Peyer's patch (tissue), 4 donors: ENCODE data around the gene DDAH1. TPM values are rescaled to one million over a fixed set of nuclear protein-coding genes. Genes with fewer than 3 reads are reported as not detected.

Experiments
- DNase-seq, 3 donors: peaks; one replicate each; pipeline ENCODE4 v3.0.0-alpha.2; 2017 to 2019
- H3K27ac ChIP-seq, 4 donors: fragments of 200-600 bp; sonication (generic); one replicate each; pipeline ENCODE4 v1.5.1; 2016 to 2019
- H3K27me3 ChIP-seq, 2 donors: fragments of 200-600 bp; sonication (generic); one replicate each; pipeline ENCODE4 v1.5.1; 2019
- H3K36me3 ChIP-seq, 3 donors: fragments of 200-600 bp; sonication (generic); one replicate each; pipeline ENCODE4 v1.5.1; 2016 to 2019
- H3K4me1 ChIP-seq, 4 donors: fragments of 200-600 bp; sonication (generic); one replicate each; pipeline ENCODE4 v1.5.1; 2016 to 2019
- H3K4me3 ChIP-seq, 4 donors: fragments of 200-600 bp; sonication (generic); 1 replicate in 3 of 4; 2 replicates in 1 of 4; pipeline ENCODE4 v1.5.1; 2016 to 2019; ENCODE audit warnings: mild to moderate bottlenecking in 1 of 4
- H3K9me3 ChIP-seq, 4 donors: fragments of 200-600 bp; sonication (generic); one replicate each; pipeline ENCODE4 v1.5.1; 2016 to 2019; ENCODE audit warnings: mild to moderate bottlenecking in 1 of 4
- POLR2A ChIP-seq, 2 donors: fragments of 450-650 bp; IDR thresholded peaks; one replicate each; pipeline ENCODE4 v1.5.1; 2017; ENCODE audit warnings: antibody characterized with exemption in 2 of 2, mild to moderate bottlenecking in 2 of 2, moderate library complexity in 2 of 2
- total RNA-seq, 4 donors: library from RNA; depleted of rRNA; stranded (reverse); fragments of >200 nt; gene quantifications; one replicate each; pipeline ENCODE4 v1.1.0, GENCODE V29; 2016
- TF ChIP-seq, protein P1 (sequence below), 6 experiments: fragments of 450-650 bp in 4 of 6; fragments of 200-600 bp in 2 of 6; sonication (generic) in 1 of 6; IDR thresholded peaks; one replicate each; pipeline ENCODE4 v1.5.1; 2017 to 2019; ENCODE audit warnings: antibody characterized with exemption in 6 of 6, mild to moderate bottlenecking in 3 of 6, moderate library complexity in 1 of 6

The DDAH1 gene
- total RNA-seq, 4 donors from 2014 or later = 40.8 to 60.2 (median 51.2) TPM

DNA sequence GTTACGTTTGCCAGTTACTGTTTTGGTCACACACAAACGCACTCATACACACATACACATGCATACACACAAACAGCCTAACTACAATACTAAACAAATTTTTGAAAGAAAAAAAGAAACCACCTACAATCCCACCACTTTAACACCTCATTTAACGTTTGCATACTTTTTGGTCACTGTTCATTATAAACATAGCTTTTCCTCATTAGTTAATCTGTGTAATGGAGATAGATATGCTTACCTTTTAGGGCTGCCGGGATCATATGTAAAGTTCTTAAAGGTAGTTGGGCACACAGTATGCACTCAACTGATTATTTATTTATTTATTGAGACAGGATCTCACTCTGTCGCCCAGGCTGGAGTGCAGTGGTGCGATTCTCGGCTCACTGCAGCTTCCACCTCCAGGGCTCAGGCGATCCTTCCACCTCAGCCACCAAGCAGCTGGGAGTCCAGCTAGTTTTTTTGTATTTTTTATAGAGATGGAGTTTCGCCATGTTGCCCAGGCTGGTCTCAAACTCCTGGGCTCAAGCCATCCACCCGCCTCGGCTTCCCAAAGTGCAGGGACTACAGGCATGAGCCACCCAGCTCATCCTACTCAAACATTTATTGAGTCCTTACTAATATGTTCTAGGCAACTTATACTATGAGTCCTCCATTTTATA, 187.8 kb downstream of the DDAH1 start:
- DNase-seq = no peak
- Histone ChIP-seq H3K36me3 (no peaks in the 10 kb centered on the region), H3K9me3 (no peaks in the 10 kb centered on the region), H3K27ac (peak overlapping the region; percentile 97 to 100 (median 98)), H3K4me1 (peaks cover 0 to 42% (median 8%) of the 10 kb centered on the region in 4 donors), H3K27me3 (no peaks in the 10 kb centered on the region), H3K4me3 (peak overlapping the region; percentile 86 to 93 (median 92))
- TF ChIP-seq, protein P1, sequence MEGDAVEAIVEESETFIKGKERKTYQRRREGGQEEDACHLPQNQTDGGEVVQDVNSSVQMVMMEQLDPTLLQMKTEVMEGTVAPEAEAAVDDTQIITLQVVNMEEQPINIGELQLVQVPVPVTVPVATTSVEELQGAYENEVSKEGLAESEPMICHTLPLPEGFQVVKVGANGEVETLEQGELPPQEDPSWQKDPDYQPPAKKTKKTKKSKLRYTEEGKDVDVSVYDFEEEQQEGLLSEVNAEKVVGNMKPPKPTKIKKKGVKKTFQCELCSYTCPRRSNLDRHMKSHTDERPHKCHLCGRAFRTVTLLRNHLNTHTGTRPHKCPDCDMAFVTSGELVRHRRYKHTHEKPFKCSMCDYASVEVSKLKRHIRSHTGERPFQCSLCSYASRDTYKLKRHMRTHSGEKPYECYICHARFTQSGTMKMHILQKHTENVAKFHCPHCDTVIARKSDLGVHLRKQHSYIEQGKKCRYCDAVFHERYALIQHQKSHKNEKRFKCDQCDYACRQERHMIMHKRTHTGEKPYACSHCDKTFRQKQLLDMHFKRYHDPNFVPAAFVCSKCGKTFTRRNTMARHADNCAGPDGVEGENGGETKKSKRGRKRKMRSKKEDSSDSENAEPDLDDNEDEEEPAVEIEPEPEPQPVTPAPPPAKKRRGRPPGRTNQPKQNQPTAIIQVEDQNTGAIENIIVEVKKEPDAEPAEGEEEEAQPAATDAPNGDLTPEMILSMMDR (IDR thresholded peaks at IDR 0.05) = peak in 1 of 6 experiments; percentile 9
- no peak for TF ChIP-seq POLR2A (IDR thresholded peaks at IDR 0.05)

DNA sequence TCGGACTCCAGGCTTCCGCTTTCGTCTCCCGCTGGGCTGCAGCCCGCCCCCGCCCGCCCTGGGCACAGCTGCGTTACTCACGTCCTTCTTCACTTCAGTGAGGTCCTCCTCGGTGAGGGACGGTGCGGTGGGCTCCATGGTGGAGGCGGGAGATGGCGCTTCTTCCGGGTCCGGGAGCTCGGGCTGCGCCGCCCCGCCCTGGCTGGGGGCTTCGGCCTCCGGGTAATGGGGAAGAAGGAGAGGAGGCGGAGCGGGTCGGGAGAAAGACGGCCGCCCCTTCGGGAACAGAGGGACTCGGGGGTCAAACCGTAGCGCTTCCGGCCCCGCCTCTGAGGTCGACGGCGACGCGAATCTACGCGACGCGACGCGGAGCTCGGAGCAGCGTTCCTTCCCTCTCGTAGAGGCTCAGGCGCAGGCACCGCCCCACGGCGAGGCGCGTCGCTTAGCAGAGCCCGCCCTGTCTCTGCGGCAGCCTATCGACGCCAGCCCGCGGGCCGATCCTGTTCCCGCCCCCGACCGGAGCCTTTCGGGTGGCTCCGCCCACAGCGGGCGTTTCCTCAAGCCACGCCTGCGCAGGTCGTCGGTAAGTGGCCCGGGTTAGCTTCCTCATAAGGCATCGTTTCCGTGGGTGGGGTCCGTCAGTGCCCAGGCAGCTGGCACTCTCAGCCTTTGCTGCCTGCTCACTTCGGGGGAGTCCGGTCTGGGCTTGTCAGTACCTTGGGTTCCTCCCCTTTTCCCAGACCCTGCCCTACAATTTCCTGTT, 188.6 kb downstream of the DDAH1 start, which contains the start of gene BCL10:
Gene BCL10, minus strand, starts transcription at position 418 of the 763 bp plus-strand sequence. Its CDS starts 280 bp downstream, at position 138.
- Histone ChIP-seq H3K27ac (peak within 1 kb of the TSS; percentile 97 to 100 (median 98)), H3K4me1 (peaks cover 0 to 42% (median 8%) of the 10 kb centered on the region in 4 donors)

DNA sequence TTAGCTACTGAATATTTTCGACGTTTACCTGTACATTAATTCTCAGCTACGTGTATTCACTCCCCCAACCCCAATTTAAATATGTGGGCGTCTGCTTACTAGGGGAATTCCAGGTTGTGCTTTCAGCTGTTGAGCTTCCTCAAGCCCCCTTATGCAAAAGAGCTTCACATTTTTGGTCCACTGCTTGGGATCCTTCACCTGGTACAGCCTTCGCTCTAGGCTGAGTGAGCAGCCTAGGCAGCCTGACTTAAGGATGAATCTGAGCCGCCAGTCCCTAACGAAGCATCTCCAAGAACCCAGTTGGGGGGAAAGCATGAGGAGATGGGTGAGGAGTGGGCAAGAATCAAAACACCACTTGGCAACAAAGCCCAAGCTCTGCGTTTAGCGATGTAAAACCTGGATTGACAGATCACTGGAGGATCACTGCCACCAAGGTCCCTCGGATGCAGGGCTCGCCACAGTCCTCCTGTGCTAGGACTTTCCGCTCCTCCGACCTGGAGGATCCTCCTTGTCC, 189.2 kb downstream of the DDAH1 start:
- peak in 1 of 3 donors; percentile 39 for DNase-seq
- Histone ChIP-seq H3K27me3 (no peaks in the 10 kb centered on the region), H3K4me1 (peaks cover 0 to 47% (median 8%) of the 10 kb centered on the region in 4 donors), H3K4me3 (peak overlapping the region; percentile 86 to 93 (median 92)), H3K27ac (peak overlapping the region; percentile 97 to 100 (median 98)), H3K9me3 (no peaks in the 10 kb centered on the region), H3K36me3 (peaks cover 0 to 3% (median 0%) of the 10 kb centered on the region in 3 donors)
- TF ChIP-seq POLR2A (IDR thresholded peaks at IDR 0.05) = no peak
- TF ChIP-seq, protein P1 (IDR thresholded peaks at IDR 0.05) = no peak

More for the DNA sequence above, 188.6 kb downstream of the DDAH1 start, which contains the start of gene BCL10:
- no peaks in the 10 kb centered on the region for H3K27me3 ChIP-seq
- no peaks in the 10 kb centered on the region for H3K9me3 ChIP-seq
- peak; percentile 89 to 92 for TF ChIP-seq POLR2A (IDR thresholded peaks at IDR 0.05)
- TF ChIP-seq, protein P1 (IDR thresholded peaks at IDR 0.05) = no peak
- peak; percentile 96 to 100 (median 99) for DNase-seq
- H3K4me3 ChIP-seq = peak within 1 kb of the TSS; percentile 86 to 93 (median 92)
- H3K36me3 ChIP-seq = no peaks in the 10 kb centered on the region

DNA sequence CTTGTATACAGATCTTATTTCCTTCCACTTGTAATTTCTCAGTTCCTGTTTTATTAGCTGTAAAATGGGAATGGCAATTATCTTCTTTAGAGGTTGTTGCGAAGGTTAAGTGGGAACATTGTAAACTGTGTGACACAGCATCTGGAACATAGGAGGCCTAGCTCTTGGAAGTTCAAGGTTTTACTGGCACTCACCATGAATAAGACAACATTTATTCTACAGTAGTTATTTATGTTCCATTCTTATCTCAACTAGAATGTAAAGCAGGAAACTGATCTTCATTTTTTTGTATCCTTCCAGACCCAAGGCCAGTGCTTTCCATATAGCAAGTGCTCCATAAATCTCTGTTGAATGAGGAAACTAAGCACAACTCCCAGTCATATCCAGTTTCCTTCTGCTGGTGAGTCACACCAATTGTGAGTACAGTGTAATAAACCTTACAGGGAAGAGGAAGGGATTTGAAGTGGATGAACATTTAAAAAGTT, 189.9 kb downstream of the DDAH1 start:
- H3K27me3 ChIP-seq = no peaks in the 10 kb centered on the region
- peak overlapping the region; percentile 86 to 93 (median 92) for H3K4me3 ChIP-seq
- peak overlapping the region; percentile 97 to 100 (median 98) for H3K27ac ChIP-seq
- no peaks in the 10 kb centered on the region for H3K9me3 ChIP-seq
- H3K4me1 ChIP-seq = peaks cover 0 to 53% (median 8%) of the 10 kb centered on the region in 4 donors
- no peak for DNase-seq
- peaks cover 0 to 10% (median 0%) of the 10 kb centered on the region in 3 donors for H3K36me3 ChIP-seq
- peak; percentile 55 to 76 for TF ChIP-seq POLR2A (IDR thresholded peaks at IDR 0.05)
- TF ChIP-seq, protein P1 (IDR thresholded peaks at IDR 0.05) = no peak

DNA sequence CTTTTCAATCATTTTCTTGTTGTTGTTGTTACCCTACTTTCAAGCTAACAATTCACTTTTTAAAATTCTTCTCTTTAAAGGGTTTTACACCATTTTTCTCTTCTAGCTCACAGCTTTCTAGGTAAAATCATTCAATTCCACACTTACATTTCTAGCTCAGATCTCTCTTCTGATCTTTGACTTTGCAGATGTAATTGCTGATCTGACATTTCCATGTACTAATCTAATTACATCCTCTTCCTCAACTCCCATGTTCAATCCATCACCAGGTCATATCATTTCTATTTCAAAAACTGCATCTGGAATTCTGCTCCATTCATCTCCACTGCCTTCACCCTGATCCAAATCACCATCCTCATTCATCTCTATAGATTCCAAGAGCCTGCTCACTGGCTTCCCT, 191.6 kb downstream of the DDAH1 start:
- peaks cover 0 to 44% (median 8%) of the 10 kb centered on the region in 4 donors for H3K4me1 ChIP-seq
- H3K27me3 ChIP-seq = no peaks in the 10 kb centered on the region
- no peak for DNase-seq
- H3K9me3 ChIP-seq = no peaks in the 10 kb centered on the region
- TF ChIP-seq, protein P1 (IDR thresholded peaks at IDR 0.05) = no peak
- no peak for TF ChIP-seq POLR2A (IDR thresholded peaks at IDR 0.05)
- H3K27ac ChIP-seq = peak overlapping the region in 1 of 4 donors; percentile 5
- H3K36me3 ChIP-seq = peaks cover 0 to 26% (median 0%) of the 10 kb centered on the region in 3 donors
- H3K4me3 ChIP-seq = peak overlapping the region in 1 of 4 donors; percentile 17
